Activated CD8-positive, alpha-beta memory T cell treated with anti-CD3 and anti-CD28 coated beads, Interleukin-2, amount 50 U/mL, for 1 hour (primary cell): ENCODE results near the gene NTPCR.
"Not testable (repeated sequence)": the region's sequence is repeated elsewhere in the genome, so short reads cannot be mapped to it uniquely, and the experiment has no call there.

ENCODE experiments used
- DNase-seq: peaks from one replicate; pipeline ENCODE4 v3.0.0-alpha.2; 2020; ENCODE audit errors: extremely low read depth

The NTPCR gene

GRCh38 chr1:232984577-232985425 is 34.4 kb downstream of the NTPCR start:
- DNase-seq, result no peak

GRCh38 chr1:232985882-232986526 is 35.6 kb downstream of the NTPCR start:
- no peak for DNase-seq

GRCh38 chr1:232986527-232986922 is 36.1 kb downstream of the NTPCR start:
- no peak for DNase-seq

- no peak for DNase-seq
Measured at GRCh38 chr1:232987046-232987773, 36.8 kb downstream of the NTPCR start.

- no peak for DNase-seq
Measured at GRCh38 chr1:232987774-232988140, 37.3 kb downstream of the NTPCR start.

GRCh38 chr1:232988572-232989040 is 38.2 kb downstream of the NTPCR start:
- DNase-seq, result no peak

GRCh38 chr1:232990176-232991128 is 40.0 kb downstream of the NTPCR start:
- no peak for DNase-seq

GRCh38 chr1:232991238-232991637 is 40.8 kb downstream of the NTPCR start:
- DNase-seq, result no peak

GRCh38 chr1:232992227-232992626 is 41.8 kb downstream of the NTPCR start:
- DNase-seq, result no peak

GRCh38 chr1:232993555-232993954 is 43.1 kb downstream of the NTPCR start:
- DNase-seq, result no peak

- DNase-seq, result no peak
Measured at GRCh38 chr1:232995189-232995588, 44.8 kb downstream of the NTPCR start.

GRCh38 chr1:232996143-232996542 is 45.7 kb downstream of the NTPCR start:
- DNase-seq, result no peak

GRCh38 chr1:232998138-232998537 is 47.7 kb downstream of the NTPCR start:
- DNase-seq, result no peak

GRCh38 chr1:232998646-232999045 is 48.2 kb downstream of the NTPCR start:
- DNase-seq, result no peak

- no peak for DNase-seq
Measured at GRCh38 chr1:232999956-233000625, 49.7 kb downstream of the NTPCR start.

GRCh38 chr1:233003638-233004037 is 53.2 kb downstream of the NTPCR start:
- not testable (repeated sequence) for DNase-seq

GRCh38 chr1:233004451-233004850 is 54.0 kb downstream of the NTPCR start:
- no peak for DNase-seq

GRCh38 chr1:233005156-233005555 is 54.7 kb downstream of the NTPCR start:
- DNase-seq, result no peak

- DNase-seq, result no peak
Measured at GRCh38 chr1:233005703-233006102, 55.3 kb downstream of the NTPCR start.

- no peak for DNase-seq
Measured at GRCh38 chr1:233006108-233006507, 55.7 kb downstream of the NTPCR start.

- DNase-seq, result no peak
Measured at GRCh38 chr1:233006541-233006973, 56.1 kb downstream of the NTPCR start.
